OCI-LY1 (cell line): ENCODE data around the gene STK24.

ENCODE experiments used
- H2AFZ ChIP-seq: fragments of 200-600 bp; sonication (generic), shearing (Covaris generic); 2 replicates; pipeline ENCODE4 v1.6.0; 2014; ENCODE audit warnings: antibody characterized with exemption, mild to moderate bottlenecking, low read length
- H3F3A ChIP-seq: fragments of 200-600 bp; sonication (generic), shearing (Covaris generic); 2 replicates; pipeline ENCODE4 v1.6.0; 2014; ENCODE audit warnings: mild to moderate bottlenecking, antibody characterized with exemption, low read length, moderate library complexity; ENCODE audit not compliant: insufficient read depth
- H3K27ac ChIP-seq: fragments of 200-600 bp; sonication (generic); 2 replicates; pipeline ENCODE4 v1.5.1; 2014; ENCODE audit warnings: low read length, mixed run types, mild to moderate bottlenecking, low read depth; ENCODE audit not compliant: poor library complexity, severe bottlenecking
- H3K27me3 ChIP-seq: fragments of 200-600 bp; sonication (generic); 2 replicates; pipeline ENCODE4 v1.6.0; 2014; ENCODE audit warnings: antibody characterized with exemption, mild to moderate bottlenecking, low read length, moderate library complexity; ENCODE audit not compliant: insufficient read depth
- H3K36me3 ChIP-seq: fragments of 200-600 bp; sonication (generic); 2 replicates; pipeline ENCODE4 v1.6.1; 2014; ENCODE audit warnings: mild to moderate bottlenecking, antibody characterized with exemption, low read length, moderate library complexity, mixed read lengths; ENCODE audit not compliant: insufficient read depth
- H3K4me1 ChIP-seq: fragments of 200-600 bp; sonication (generic); 2 replicates; pipeline ENCODE4 v1.5.1; 2014; ENCODE audit warnings: mild to moderate bottlenecking, low read length, moderate library complexity; ENCODE audit not compliant: insufficient read depth, severe bottlenecking
- H3K4me2 ChIP-seq: fragments of 200-600 bp; sonication (generic), shearing (Covaris generic); 2 replicates; pipeline ENCODE4 v1.6.1; 2014; ENCODE audit warnings: low read length
- H3K4me3 ChIP-seq: fragments of 200-600 bp; sonication (generic); 2 replicates; pipeline ENCODE4 v1.5.1; 2014; ENCODE audit warnings: low read length, low read depth, mild to moderate bottlenecking, mixed read lengths; ENCODE audit not compliant: poor library complexity, severe bottlenecking
- H3K79me2 ChIP-seq: fragments of 200-600 bp; shearing (Covaris generic); 2 replicates; pipeline ENCODE4 v1.6.1; 2016; ENCODE audit warnings: mixed run types, low read length, mixed read lengths; ENCODE audit not compliant: insufficient read depth
- H3K9ac ChIP-seq: fragments of 200-600 bp; sonication (generic), shearing (Covaris generic); 2 replicates; pipeline ENCODE4 v1.6.1; 2014; ENCODE audit warnings: mild to moderate bottlenecking, low read length, mixed read lengths
- H3K9me2 ChIP-seq: fragments of 200-600 bp; sonication (generic), shearing (Covaris generic); 2 replicates; pipeline ENCODE4 v1.6.1; 2014; ENCODE audit warnings: low read depth, mild to moderate bottlenecking, low read length, mixed read lengths
- H3K9me3 ChIP-seq: fragments of 200-600 bp; shearing (Covaris generic); 2 replicates; pipeline ENCODE4 v1.6.1; 2014; ENCODE audit warnings: low read length, mixed read lengths
- H4K20me1 ChIP-seq: fragments of 200-600 bp; sonication (generic), shearing (Covaris generic); 2 replicates; pipeline ENCODE4 v1.6.0; 2016; ENCODE audit warnings: mild to moderate bottlenecking, low read length; ENCODE audit not compliant: insufficient read depth
- EZH2 ChIP-seq: fragments of 200-600 bp; sonication (generic), shearing (Covaris generic); IDR thresholded peaks from 2 replicates; pipeline ENCODE4 v1.8.0; 2017; ENCODE audit warnings: borderline replicate concordance, mixed run types, mild to moderate bottlenecking, antibody characterized with exemption, low read length, moderate library complexity, mixed read lengths
- TF ChIP-seq, protein P1 (sequence below): fragments of 200-600 bp; sonication (generic), shearing (Covaris generic); IDR thresholded peaks from 2 replicates; pipeline ENCODE4 v1.5.1; 2017; ENCODE audit warnings: mild to moderate bottlenecking, antibody characterized with exemption, low read length, moderate library complexity, mixed read lengths

Gene STK24

GRCh38 chr13:98420554-98421175, 156.2 kb downstream of the STK24 start:
- Histone ChIP-seq H3F3A (no peaks in the 10 kb centered on the region), H3K9me3 (no peaks in the 10 kb centered on the region; the same call in 1 of the 2 replicates), H3K9me2 (no peaks in the 10 kb centered on the region), H3K79me2 (no peaks in the 10 kb centered on the region), H2AFZ (no peak overlapping the region), H3K4me2 (no peak overlapping the region), H4K20me1 (no peaks in the 10 kb centered on the region), H3K27ac (no peak overlapping the region), H3K27me3 (peaks cover 21% of the 10 kb centered on the region), H3K36me3 (no peaks in the 10 kb centered on the region), H3K9ac (no peak overlapping the region), H3K4me3 (no peak overlapping the region), H3K4me1 (no peaks in the 10 kb centered on the region)
- TF ChIP-seq, protein P1, sequence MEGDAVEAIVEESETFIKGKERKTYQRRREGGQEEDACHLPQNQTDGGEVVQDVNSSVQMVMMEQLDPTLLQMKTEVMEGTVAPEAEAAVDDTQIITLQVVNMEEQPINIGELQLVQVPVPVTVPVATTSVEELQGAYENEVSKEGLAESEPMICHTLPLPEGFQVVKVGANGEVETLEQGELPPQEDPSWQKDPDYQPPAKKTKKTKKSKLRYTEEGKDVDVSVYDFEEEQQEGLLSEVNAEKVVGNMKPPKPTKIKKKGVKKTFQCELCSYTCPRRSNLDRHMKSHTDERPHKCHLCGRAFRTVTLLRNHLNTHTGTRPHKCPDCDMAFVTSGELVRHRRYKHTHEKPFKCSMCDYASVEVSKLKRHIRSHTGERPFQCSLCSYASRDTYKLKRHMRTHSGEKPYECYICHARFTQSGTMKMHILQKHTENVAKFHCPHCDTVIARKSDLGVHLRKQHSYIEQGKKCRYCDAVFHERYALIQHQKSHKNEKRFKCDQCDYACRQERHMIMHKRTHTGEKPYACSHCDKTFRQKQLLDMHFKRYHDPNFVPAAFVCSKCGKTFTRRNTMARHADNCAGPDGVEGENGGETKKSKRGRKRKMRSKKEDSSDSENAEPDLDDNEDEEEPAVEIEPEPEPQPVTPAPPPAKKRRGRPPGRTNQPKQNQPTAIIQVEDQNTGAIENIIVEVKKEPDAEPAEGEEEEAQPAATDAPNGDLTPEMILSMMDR: no peak
- no peak for TF ChIP-seq EZH2

GRCh38 chr13:98419786-98420553, 156.9 kb downstream of the STK24 start:
- TF ChIP-seq, protein P1: no peak
- no peak for TF ChIP-seq EZH2

GRCh38 chr13:98416408-98416807, 160.5 kb downstream of the STK24 start:
- no peaks in the 10 kb centered on the region for H3F3A ChIP-seq
- no peaks in the 10 kb centered on the region; the same call in 1 of the 2 replicates for H3K9me3 ChIP-seq
- no peaks in the 10 kb centered on the region for H4K20me1 ChIP-seq
- TF ChIP-seq, protein P1: no peak
- TF ChIP-seq EZH2: no peak
- H2AFZ ChIP-seq: no peak overlapping the region
- H3K4me2 ChIP-seq: no peak overlapping the region
- no peaks in the 10 kb centered on the region for H3K4me1 ChIP-seq
- peaks cover 10% of the 10 kb centered on the region; the same call in 1 of the 2 replicates for H3K27me3 ChIP-seq
- H3K4me3 ChIP-seq: no peak overlapping the region
- no peaks in the 10 kb centered on the region for H3K36me3 ChIP-seq
- no peaks in the 10 kb centered on the region for H3K9me2 ChIP-seq
- H3K27ac ChIP-seq: no peak overlapping the region
- H3K9ac ChIP-seq: no peak overlapping the region
- no peaks in the 10 kb centered on the region for H3K79me2 ChIP-seq

More at GRCh38 chr13:98419786-98420553, 156.9 kb downstream of the STK24 start:
- peaks cover 21% of the 10 kb centered on the region for H3K27me3 ChIP-seq
- no peaks in the 10 kb centered on the region for H4K20me1 ChIP-seq
- no peaks in the 10 kb centered on the region for H3F3A ChIP-seq
- H3K9me3 ChIP-seq: no peaks in the 10 kb centered on the region; the same call in 1 of the 2 replicates
- H2AFZ ChIP-seq: no peak overlapping the region
- no peak overlapping the region for H3K4me3 ChIP-seq
- no peaks in the 10 kb centered on the region for H3K9me2 ChIP-seq
- H3K36me3 ChIP-seq: no peaks in the 10 kb centered on the region
- no peaks in the 10 kb centered on the region for H3K79me2 ChIP-seq
- H3K27ac ChIP-seq: no peak overlapping the region
- no peaks in the 10 kb centered on the region for H3K4me1 ChIP-seq
- no peak overlapping the region for H3K4me2 ChIP-seq
- H3K9ac ChIP-seq: no peak overlapping the region
